SK-N-SH (cell line): ENCODE data around the gene MUC5B. TPM values are rescaled to one million over a fixed set of nuclear protein-coding genes. Genes with fewer than 3 reads are reported as not detected.

ENCODE experiments used
- CTCF ChIA-PET: fragments of 300-600, 350-600 bp; formaldehyde crosslinking; extraction: SDS; loops from one replicate; lab custom pipeline; 2021; lab: Yijun Ruan, JAX
- POLR2A ChIA-PET: fragments of 350-600 bp; sonication (Branson Sonifier 250); formaldehyde crosslinking; extraction: SDS; loops from one replicate; lab custom pipeline; 2020; ENCODE audit warnings: antibody characterized with exemption, inconsistent platforms; lab: Yijun Ruan, JAX
- DNase-seq: peaks from one replicate; pipeline ENCODE4 v3.0.0; 2012
- H2AFZ ChIP-seq: fragments of 200-600 bp; sonication (generic); 2 replicates; pipeline ENCODE4 v1.8.1; 2016; ENCODE audit warnings: antibody characterized with exemption, mild to moderate bottlenecking, low read depth
- H3F3A ChIP-seq: fragments of 200-600 bp; sonication (generic); replicated peaks from 2 replicates; pipeline ENCODE3; 2016; ENCODE audit warnings: antibody characterized with exemption, mild to moderate bottlenecking; ENCODE audit not compliant: insufficient read depth
- H3K27ac ChIP-seq, 2 experiments: fragments of 200-500 bp in 1 of 2; fragments of 200-600 bp in 1 of 2; sonication (Bioruptor generic) in 1 of 2; sonication (generic), shearing (Covaris generic) in 1 of 2; 2 replicates each; pipeline versions ENCODE4 v1.5.1 to v1.6.1; 2014 to 2016; ENCODE audit warnings: low read depth in 2 of 2, inconsistent platforms in 1 of 2, low read length in 1 of 2, mild to moderate bottlenecking in 1 of 2, mixed read lengths in 1 of 2
- H3K27me3 ChIP-seq: fragments of 200-600 bp; sonication (generic), shearing (Covaris generic); 2 replicates; pipeline ENCODE4 v1.6.1; 2016; ENCODE audit warnings: mixed run types; ENCODE audit not compliant: insufficient read depth
- H3K36me3 ChIP-seq, 2 experiments: fragments of 200-500 bp in 1 of 2; fragments of 200-600 bp in 1 of 2; sonication (Bioruptor generic) in 1 of 2; sonication (generic) in 1 of 2; replicated peaks in 1 of 2; 2 replicates each; pipeline versions ENCODE3 to v1.5.1; 2014 to 2016; ENCODE audit warnings: low read length in 1 of 2, mild to moderate bottlenecking in 1 of 2; ENCODE audit not compliant: insufficient read depth in 2 of 2, control insufficient read depth in 1 of 2
- H3K4me1 ChIP-seq, 2 experiments: fragments of 200-500 bp in 1 of 2; fragments of 200-600 bp in 1 of 2; sonication (Bioruptor generic) in 1 of 2; sonication (generic), shearing (Covaris generic) in 1 of 2; 2 replicates each; pipeline versions ENCODE4 v1.5.1 to v1.6.1; 2014 to 2016; ENCODE audit warnings: low read depth in 1 of 2, low read length in 1 of 2, mixed run types in 1 of 2; ENCODE audit not compliant: insufficient read depth in 2 of 2, control insufficient read depth in 1 of 2
- H3K4me2 ChIP-seq: fragments of 200-600 bp; sonication (generic), shearing (Covaris generic); 2 replicates; pipeline ENCODE4 v1.6.1; 2017; ENCODE audit warnings: mixed run types
- H3K4me3 ChIP-seq, 2 experiments: fragments of 200-500 bp in 1 of 2; fragments of 200-600 bp in 1 of 2; sonication (Bioruptor generic) in 1 of 2; sonication (generic), shearing (Covaris generic) in 1 of 2; 2 replicates each; pipeline versions ENCODE4 v1.5.1 to v1.8.1; 2014 to 2016; ENCODE audit warnings: low read depth in 2 of 2, inconsistent platforms in 1 of 2, low read length in 1 of 2, mild to moderate bottlenecking in 1 of 2, mixed read lengths in 1 of 2, moderate library complexity in 1 of 2
- H3K79me2 ChIP-seq: fragments of 200-600 bp; sonication (generic); 2 replicates; pipeline ENCODE4 v1.8.1; 2017; ENCODE audit warnings: mild to moderate bottlenecking; ENCODE audit not compliant: insufficient read depth
- H3K9ac ChIP-seq: fragments of 200-600 bp; sonication (generic); 2 replicates; pipeline ENCODE4 v1.6.1; 2017; ENCODE audit warnings: mixed run types
- H3K9me2 ChIP-seq: fragments of 200-600 bp; sonication (generic); 2 replicates; pipeline ENCODE4 v1.6.1; 2017; ENCODE audit warnings: mixed run types
- H3K9me3 ChIP-seq: fragments of 200-600 bp; sonication (generic); 2 replicates; pipeline ENCODE4 v1.6.1; 2017; ENCODE audit warnings: mixed run types, mild to moderate bottlenecking, moderate library complexity
- H4K20me1 ChIP-seq: fragments of 200-600 bp; sonication (generic); 2 replicates; pipeline ENCODE4 v1.6.1; 2017; ENCODE audit warnings: mild to moderate bottlenecking, mixed run types; ENCODE audit not compliant: insufficient read depth
- CHD2 ChIP-seq: fragments of 150-350 bp; IDR thresholded peaks from 2 replicates; pipeline ENCODE4 v1.6.1; 2018; ENCODE audit warnings: low read length; ENCODE audit not compliant: partially characterized antibody
- ELF1 ChIP-seq: IDR thresholded peaks from 2 replicates; pipeline ENCODE4 v1.4.0; 2012
- EP300 ChIP-seq, 2 experiments: IDR thresholded peaks; 2 replicates each; pipeline versions ENCODE4 v1.4.0 to v1.6.1; 2012; ENCODE audit warnings: borderline replicate concordance in 1 of 2, low read depth in 1 of 2, low read length in 1 of 2
- FOXJ3 ChIP-seq: sonication (generic); formaldehyde crosslinking; IDR thresholded peaks from 2 replicates; pipeline ENCODE4 v1.5.1; 2020; ENCODE audit warnings: mild to moderate bottlenecking, missing genetic modification reagents
- FOXM1 ChIP-seq: IDR thresholded peaks from 2 replicates; pipeline ENCODE4 v1.4.0; 2012; ENCODE audit warnings: low read depth, mild to moderate bottlenecking
- GABPA ChIP-seq: IDR thresholded peaks from 2 replicates; pipeline ENCODE4 v1.4.0; 2012; ENCODE audit warnings: low read depth, mild to moderate bottlenecking
- IRF3 ChIP-seq: fragments of 150-350 bp; IDR thresholded peaks from 2 replicates; pipeline ENCODE4 v1.6.1; 2016; ENCODE audit warnings: mild to moderate bottlenecking, low read depth, low read length
- MAX ChIP-seq: IDR thresholded peaks from 2 replicates; pipeline ENCODE4 v1.4.0; 2012; ENCODE audit warnings: low read depth
- MEF2A ChIP-seq: IDR thresholded peaks from 2 replicates; pipeline ENCODE4 v1.4.0; 2012; ENCODE audit warnings: low read depth, borderline replicate concordance
- NFIC ChIP-seq: IDR thresholded peaks from 2 replicates; pipeline ENCODE4 v1.4.0; 2012; ENCODE audit warnings: borderline replicate concordance
- NRF1 ChIP-seq: IDR thresholded peaks from 2 replicates; pipeline ENCODE4 v1.6.1; 2012; ENCODE audit warnings: low read depth, mild to moderate bottlenecking, low read length
- PBX3 ChIP-seq: IDR thresholded peaks from 2 replicates; pipeline ENCODE4; 2012
- POLR2AphosphoS5 ChIP-seq: IDR thresholded peaks from 2 replicates; pipeline ENCODE4 v1.6.1; 2012; ENCODE audit warnings: low read depth, low read length
- RAD21 ChIP-seq: IDR thresholded peaks from 2 replicates; pipeline ENCODE4 v1.6.1; 2012; ENCODE audit warnings: mild to moderate bottlenecking, low read length
- RCOR1 ChIP-seq: fragments of 150-350 bp; IDR thresholded peaks from 2 replicates; pipeline ENCODE4 v1.6.1; 2017; ENCODE audit warnings: antibody characterized with exemption, low read length
- REST ChIP-seq: IDR thresholded peaks from 2 replicates; pipeline ENCODE4 v1.6.1; 2012; ENCODE audit warnings: mild to moderate bottlenecking, low read depth, low read length, moderate library complexity
- RFX5 ChIP-seq: IDR thresholded peaks from 2 replicates; pipeline ENCODE4 v1.6.1; 2012; ENCODE audit warnings: mild to moderate bottlenecking, improper control_type of control experiment, low read length
- SIN3A ChIP-seq: IDR thresholded peaks from 2 replicates; pipeline ENCODE4 v1.6.1; 2012; ENCODE audit warnings: low read depth, mild to moderate bottlenecking, low read length, moderate library complexity, borderline replicate concordance
- SMC3 ChIP-seq: IDR thresholded peaks from 2 replicates; pipeline ENCODE4 v1.6.1; 2012; ENCODE audit warnings: low read depth, low read length, improper control_type of control experiment
- TAF1 ChIP-seq: IDR thresholded peaks from 2 replicates; pipeline ENCODE4 v1.6.1; 2012; ENCODE audit warnings: low read depth, mild to moderate bottlenecking, low read length, moderate library complexity, borderline replicate concordance
- USF2 ChIP-seq: fragments of 150-350 bp; IDR thresholded peaks from 2 replicates; pipeline ENCODE4 v1.6.1; 2017; ENCODE audit warnings: antibody characterized with exemption, low read length, low read depth, borderline replicate concordance
- YY1 ChIP-seq: IDR thresholded peaks from 2 replicates; pipeline ENCODE4 v1.4.0; 2012; ENCODE audit warnings: low read depth, mild to moderate bottlenecking
- WGBS: methylation state at CpG from one replicate; pipeline ENCODE4 v1.1.6; 2017; ENCODE audit warnings: low lambda C conversion rate; 5-methylcytosine and 5-hydroxymethylcytosine counted together
- polyA plus RNA-seq, 3 experiments: library from polyadenylated mRNA; depleted of rRNA; stranded (reverse); fragments of >200 nt; gene quantifications; 2 replicates each; pipeline ENCODE4 v1.2.3, GENCODE V29; 2012

MUC5B gene
- polyA plus RNA-seq, 1 of the 3 experiments (the other 2 are of a cell fraction) = not detected

- no peak overlapping the region for H2AFZ ChIP-seq
- H3K9me2 ChIP-seq = no peaks in the 10 kb centered on the region
- H3K4me1 ChIP-seq = no peaks in the 10 kb centered on the region; a peak in 1 of 4 replicates
- H3K4me2 ChIP-seq = no peak overlapping the region
- H3K27ac ChIP-seq = no peak overlapping the region
- no peaks in the 10 kb centered on the region for H3K79me2 ChIP-seq
- H3F3A ChIP-seq = no peaks in the 10 kb centered on the region
- POLR2A ChIA-PET = no interaction called here
- TF ChIP-seq GABPA = no peak
- TF ChIP-seq CHD2 = no peak
- no peak for TF ChIP-seq TAF1
- no peak for TF ChIP-seq IRF3
- TF ChIP-seq NFIC = no peak
- no peak for TF ChIP-seq POLR2AphosphoS5
- TF ChIP-seq FOXM1 = no peak
- TF ChIP-seq USF2 = no peak
- TF ChIP-seq MAX = no peak
- no peak for TF ChIP-seq RFX5
- TF ChIP-seq MEF2A = no peak
- TF ChIP-seq RAD21 = no peak
- TF ChIP-seq SMC3 = no peak
- no peak for TF ChIP-seq RCOR1
- TF ChIP-seq, all 33 proteins: peak for 0
- no peaks in the 10 kb centered on the region for H3K27me3 ChIP-seq
- WGBS = 28% methylated on average over 4 of the region's 19 CpGs
- H3K9me3 ChIP-seq = no peaks in the 10 kb centered on the region
- H3K9ac ChIP-seq = no peak overlapping the region
- H3K4me3 ChIP-seq = no peak overlapping the region
- CTCF ChIA-PET = interaction anchor here (1.4 kb wide), 1 partner anchor 28 kb away, joined by 3 read pairs; no protein-coding TSS in a partner anchor
- H3K36me3 ChIP-seq = no peaks in the 10 kb centered on the region
- H4K20me1 ChIP-seq = no peaks in the 10 kb centered on the region
- DNase-seq = no peak
These were observed 31.9 kb downstream of the MUC5B start for GRCh38 chr11:1254733-1255132.

- Histone ChIP-seq H3K27me3 (no peaks in the 10 kb centered on the region), H2AFZ (no peak overlapping the region), H4K20me1 (no peaks in the 10 kb centered on the region), H3K36me3 (no peaks in the 10 kb centered on the region), H3K4me3 (no peak overlapping the region), H3K9ac (no peak overlapping the region), H3K27ac (no peak overlapping the region), H3K79me2 (no peaks in the 10 kb centered on the region), H3K9me3 (no peaks in the 10 kb centered on the region), H3K4me1 (no peaks in the 10 kb centered on the region; a peak in 1 of 4 replicates), H3F3A (no peaks in the 10 kb centered on the region), H3K9me2 (no peaks in the 10 kb centered on the region), H3K4me2 (no peak overlapping the region)
- ChIA-PET POLR2A (no interaction called here), CTCF (interaction anchor here (1.4 kb wide), 1 partner anchor 28 kb away, joined by 3 read pairs; no protein-coding TSS in a partner anchor)
- DNase-seq = no peak
- WGBS = no CpG with 5 or more reads among the region's 24 CpGs
- no peak for TF ChIP-seq ELF1
- no peak for TF ChIP-seq EP300 (IDR thresholded peaks at IDR 0.05; ENCODE audit: borderline replicate concordance in 1 of 2, low read depth in 1 of 2, low read length in 1 of 2)
- no peak for TF ChIP-seq SIN3A
- TF ChIP-seq FOXJ3 = no peak
- no peak for TF ChIP-seq USF2
- no peak for TF ChIP-seq YY1
- no peak for TF ChIP-seq CHD2
- TF ChIP-seq POLR2AphosphoS5 = no peak
- TF ChIP-seq REST = no peak
- TF ChIP-seq PBX3 = no peak
- no peak for TF ChIP-seq NRF1
These were observed 32.3 kb downstream of the MUC5B start for GRCh38 chr11:1255151-1255550.
